ENCODE results near the gene DUSP6.

DNA sequence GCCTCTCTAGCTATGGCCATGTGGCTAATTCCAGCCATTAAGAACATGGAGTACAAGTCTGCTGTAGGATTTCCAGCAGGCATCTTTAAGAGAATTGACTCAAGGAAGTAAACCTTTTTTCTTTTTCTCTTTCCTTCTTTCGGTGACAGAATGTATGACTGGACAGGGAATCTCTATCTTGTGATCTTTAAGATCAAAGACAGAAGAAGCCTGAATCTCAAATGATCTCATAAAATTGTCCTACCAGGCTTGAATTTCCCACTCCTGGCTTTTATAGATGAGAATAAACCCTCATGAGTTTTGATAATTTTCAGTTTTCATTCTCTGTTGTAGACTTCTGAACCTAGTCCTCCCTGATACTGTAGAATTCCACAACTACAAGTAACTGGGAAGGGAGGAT, 11.4 kb downstream of the DUSP6 start:
- TF ChIP-seq, protein P1, sequence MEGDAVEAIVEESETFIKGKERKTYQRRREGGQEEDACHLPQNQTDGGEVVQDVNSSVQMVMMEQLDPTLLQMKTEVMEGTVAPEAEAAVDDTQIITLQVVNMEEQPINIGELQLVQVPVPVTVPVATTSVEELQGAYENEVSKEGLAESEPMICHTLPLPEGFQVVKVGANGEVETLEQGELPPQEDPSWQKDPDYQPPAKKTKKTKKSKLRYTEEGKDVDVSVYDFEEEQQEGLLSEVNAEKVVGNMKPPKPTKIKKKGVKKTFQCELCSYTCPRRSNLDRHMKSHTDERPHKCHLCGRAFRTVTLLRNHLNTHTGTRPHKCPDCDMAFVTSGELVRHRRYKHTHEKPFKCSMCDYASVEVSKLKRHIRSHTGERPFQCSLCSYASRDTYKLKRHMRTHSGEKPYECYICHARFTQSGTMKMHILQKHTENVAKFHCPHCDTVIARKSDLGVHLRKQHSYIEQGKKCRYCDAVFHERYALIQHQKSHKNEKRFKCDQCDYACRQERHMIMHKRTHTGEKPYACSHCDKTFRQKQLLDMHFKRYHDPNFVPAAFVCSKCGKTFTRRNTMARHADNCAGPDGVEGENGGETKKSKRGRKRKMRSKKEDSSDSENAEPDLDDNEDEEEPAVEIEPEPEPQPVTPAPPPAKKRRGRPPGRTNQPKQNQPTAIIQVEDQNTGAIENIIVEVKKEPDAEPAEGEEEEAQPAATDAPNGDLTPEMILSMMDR (IDR thresholded peaks at IDR 0.05; ENCODE audit: low read depth, low read length): no peak
- no peak for TF ChIP-seq POLR2A (IDR thresholded peaks at IDR 0.05; ENCODE audit: extremely low read depth, insufficient read length)

All from NB4 (cell line).